ENCODE data around the gene SPDYC.
A peak's percentile ranks its signal among the peaks of the same experiment; 100 is the strongest.
"Not testable (repeated sequence)": the region's sequence is repeated elsewhere in the genome, so short reads cannot be mapped to it uniquely, and the experiment has no call there.

Gene SPDYC

GRCh38 chr11:65169164-65169641 lies 830 bp upstream of the SPDYC start:
- DNase-seq: no peak

GRCh38 chr11:65172600-65172999 lies 2.6 kb downstream of the SPDYC start:
- DNase-seq: no peak

GRCh38 chr11:65174571-65175010 lies 4.6 kb downstream of the SPDYC start:
- DNase-seq: not testable (repeated sequence)

GRCh38 chr11:65180877-65181568 lies 11.0 kb downstream of the SPDYC start:
- DNase-seq: peak; percentile 21 to 59 (median 54)

- peak; percentile 15 to 67 (median 50) for DNase-seq
Measured at GRCh38 chr11:65181569-65182257, 11.7 kb downstream of the SPDYC start, which contains the start of gene CAPN1. Gene CAPN1, plus strand, starts transcription at chr11:65181928. Its CDS starts 774 bp downstream, at chr11:65182702.

- peak in 2 of 6 experiments; percentile 25 to 31 for DNase-seq
Measured at GRCh38 chr11:65182258-65183170, 12.5 kb downstream of the SPDYC start.

- no peak for DNase-seq
Measured at GRCh38 chr11:65183201-65183891, 13.3 kb downstream of the SPDYC start.

GRCh38 chr11:65184146-65184545 lies 14.1 kb downstream of the SPDYC start:
- no peak for DNase-seq

- DNase-seq: no peak
Measured at GRCh38 chr11:65185171-65185570, 15.1 kb downstream of the SPDYC start.

GRCh38 chr11:65185869-65186341 lies 15.9 kb downstream of the SPDYC start:
- no peak for DNase-seq

GRCh38 chr11:65186701-65187100 lies 16.7 kb downstream of the SPDYC start:
- DNase-seq: no peak

- DNase-seq: no peak
Measured at GRCh38 chr11:65187146-65187675, 17.2 kb downstream of the SPDYC start.

- DNase-seq: no peak
Measured at GRCh38 chr11:65187971-65188461, 18.0 kb downstream of the SPDYC start.

GRCh38 chr11:65188486-65188885 lies 18.5 kb downstream of the SPDYC start:
- DNase-seq: no peak

- no peak for DNase-seq
Measured at GRCh38 chr11:65189191-65189590, 19.2 kb downstream of the SPDYC start.

GRCh38 chr11:65194564-65194963 lies 24.5 kb downstream of the SPDYC start:
- DNase-seq: no peak

GRCh38 chr11:65204143-65204542 lies 34.1 kb downstream of the SPDYC start:
- DNase-seq: no peak

- peak; percentile 7 to 62 (median 41) for DNase-seq
Measured at GRCh38 chr11:65204646-65205601, 34.9 kb downstream of the SPDYC start.

GRCh38 chr11:65205602-65205967 lies 35.6 kb downstream of the SPDYC start:
- DNase-seq: no peak

GRCh38 chr11:65206441-65206841 lies 36.4 kb downstream of the SPDYC start:
- no peak for DNase-seq

- no peak for DNase-seq
Measured at GRCh38 chr11:65206901-65207300, 36.9 kb downstream of the SPDYC start.
